GM12874 (cell line): Measurements from ENCODE around the gene AP1B1.
A peak's percentile ranks its signal among the peaks of the same experiment; 100 is the strongest.

Experiments used
- TF ChIP-seq, protein P1 (sequence below): IDR thresholded peaks from 2 replicates; pipeline ENCODE4 v1.5.1; 2011; ENCODE audit warnings: low read depth, mild to moderate bottlenecking, control low read depth, low read length, moderate library complexity; ENCODE audit not compliant: insufficient read depth

AP1B1 gene

DNA sequence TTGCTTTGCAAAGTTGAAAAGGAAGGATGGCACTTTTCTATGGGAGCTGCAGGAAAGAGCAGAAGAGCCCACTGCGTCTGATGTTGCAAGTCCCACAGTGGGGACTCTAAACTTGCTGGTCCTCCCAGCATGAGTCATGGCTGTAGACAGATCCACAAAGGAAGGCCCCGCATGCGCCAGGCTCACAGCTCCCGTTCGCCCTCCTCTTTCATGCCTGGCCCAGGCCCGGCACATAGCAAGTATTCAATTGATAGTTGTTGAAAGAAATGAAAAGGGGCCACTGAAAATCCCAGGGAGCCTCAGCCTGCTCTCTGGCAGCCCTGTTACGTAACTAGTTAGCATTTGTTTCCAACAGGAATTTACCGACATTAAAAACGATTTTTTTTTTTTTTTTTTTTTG lies 18.9 kb downstream of the AP1B1 start:
- TF ChIP-seq, protein P1, sequence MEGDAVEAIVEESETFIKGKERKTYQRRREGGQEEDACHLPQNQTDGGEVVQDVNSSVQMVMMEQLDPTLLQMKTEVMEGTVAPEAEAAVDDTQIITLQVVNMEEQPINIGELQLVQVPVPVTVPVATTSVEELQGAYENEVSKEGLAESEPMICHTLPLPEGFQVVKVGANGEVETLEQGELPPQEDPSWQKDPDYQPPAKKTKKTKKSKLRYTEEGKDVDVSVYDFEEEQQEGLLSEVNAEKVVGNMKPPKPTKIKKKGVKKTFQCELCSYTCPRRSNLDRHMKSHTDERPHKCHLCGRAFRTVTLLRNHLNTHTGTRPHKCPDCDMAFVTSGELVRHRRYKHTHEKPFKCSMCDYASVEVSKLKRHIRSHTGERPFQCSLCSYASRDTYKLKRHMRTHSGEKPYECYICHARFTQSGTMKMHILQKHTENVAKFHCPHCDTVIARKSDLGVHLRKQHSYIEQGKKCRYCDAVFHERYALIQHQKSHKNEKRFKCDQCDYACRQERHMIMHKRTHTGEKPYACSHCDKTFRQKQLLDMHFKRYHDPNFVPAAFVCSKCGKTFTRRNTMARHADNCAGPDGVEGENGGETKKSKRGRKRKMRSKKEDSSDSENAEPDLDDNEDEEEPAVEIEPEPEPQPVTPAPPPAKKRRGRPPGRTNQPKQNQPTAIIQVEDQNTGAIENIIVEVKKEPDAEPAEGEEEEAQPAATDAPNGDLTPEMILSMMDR = no peak

DNA sequence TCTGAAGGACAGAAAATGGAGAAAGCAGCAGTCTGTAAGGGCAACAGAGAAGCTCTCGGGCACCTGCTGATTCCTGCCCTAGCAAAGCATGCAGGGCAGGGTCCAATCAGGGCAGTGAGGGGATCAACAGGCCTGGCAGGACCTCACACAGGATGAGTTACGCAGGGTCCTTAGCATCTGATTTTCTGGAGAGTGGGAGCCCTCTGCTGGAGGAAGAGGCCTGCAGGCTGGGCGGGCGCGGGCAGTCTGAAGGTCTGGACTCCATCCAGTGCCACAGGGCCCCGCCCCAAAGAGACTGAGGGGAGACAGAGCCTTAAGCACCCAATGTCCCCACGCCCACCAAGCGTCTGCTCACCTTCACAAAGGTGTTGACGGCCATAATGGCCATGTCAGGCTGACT lies 28.9 kb downstream of the AP1B1 start:
- TF ChIP-seq, protein P1 = 0 out of 2 replicates have a peak, but pooled peaks have one; percentile 11

DNA sequence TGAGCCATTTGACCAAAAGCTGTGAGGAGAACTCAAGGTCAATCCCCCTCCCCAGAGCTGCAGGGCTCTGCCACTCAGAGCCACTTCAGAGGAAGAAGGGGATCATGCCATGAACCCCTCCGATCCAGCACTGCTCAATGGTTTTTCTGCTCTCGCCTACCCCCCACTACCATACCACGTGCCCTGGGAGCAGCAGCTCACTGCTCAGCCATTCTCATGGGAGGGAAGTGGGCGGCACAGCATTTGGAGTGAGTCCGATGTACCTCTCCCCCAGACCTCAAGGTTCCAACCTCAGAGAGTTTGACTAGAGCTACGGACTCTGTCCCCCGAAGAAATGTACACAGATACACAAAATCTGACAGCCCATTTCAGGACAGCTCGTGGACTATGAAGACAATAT lies 34.5 kb downstream of the AP1B1 start:
- TF ChIP-seq, protein P1 = no peak

DNA sequence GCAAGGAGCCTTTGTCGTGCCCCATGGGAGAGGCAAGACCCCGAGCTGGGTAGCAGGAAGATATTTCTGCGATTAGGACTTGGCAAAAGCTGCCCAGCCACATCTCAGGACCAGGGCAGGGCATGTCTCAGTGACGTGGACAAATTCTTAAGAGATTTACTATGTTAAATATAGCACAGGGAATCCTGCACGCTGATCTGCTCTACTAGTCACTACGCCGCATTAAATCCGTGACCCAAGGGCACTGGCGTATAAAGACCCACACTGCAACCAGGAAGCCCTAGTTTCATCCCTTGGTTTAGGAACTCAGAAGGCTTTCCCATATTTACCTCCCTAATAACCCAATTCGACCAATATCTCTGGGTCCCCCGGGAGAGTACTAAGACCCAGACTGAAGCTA lies 35.1 kb downstream of the AP1B1 start:
- TF ChIP-seq, protein P1 = no peak

DNA sequence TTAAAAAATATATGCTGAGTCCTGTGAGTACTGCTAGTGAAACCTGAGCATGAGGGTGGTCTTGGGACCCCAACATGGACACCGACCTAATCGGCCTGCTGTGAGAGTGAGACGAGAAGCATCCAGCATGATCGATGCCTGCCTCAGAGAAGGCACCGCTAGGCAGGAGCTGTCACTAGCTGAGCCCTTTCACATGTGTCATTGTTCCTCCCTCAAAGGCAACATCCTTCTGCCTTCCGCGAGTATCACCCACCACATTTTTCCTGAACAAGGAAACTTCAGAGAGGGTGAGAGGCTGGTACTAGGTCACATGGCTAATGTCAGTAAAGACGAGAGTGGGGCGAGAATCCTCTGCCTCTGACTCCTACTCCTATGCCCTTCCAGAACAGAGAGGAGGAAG lies 35.6 kb downstream of the AP1B1 start:
- TF ChIP-seq, protein P1 = no peak

DNA sequence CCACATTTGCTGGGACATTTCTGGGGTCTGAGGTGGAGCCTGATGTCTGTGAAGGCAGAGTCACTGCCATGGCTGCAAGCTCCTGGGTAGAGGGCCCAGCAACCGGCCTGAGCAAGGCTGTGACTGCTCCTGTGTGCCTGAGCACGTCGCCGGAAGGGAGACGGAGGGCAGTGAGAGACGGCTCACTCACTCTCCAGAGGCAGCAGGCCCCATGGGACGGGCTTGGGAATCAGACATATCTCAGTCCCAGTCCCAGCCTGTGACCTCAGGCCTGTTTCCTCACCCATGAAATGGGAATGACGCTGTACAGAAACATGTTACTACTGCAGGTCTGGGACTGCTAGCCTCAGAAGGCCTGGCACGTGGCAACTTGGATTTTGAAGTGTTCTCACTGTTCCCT lies 36.5 kb downstream of the AP1B1 start:
- TF ChIP-seq, protein P1 = no peak

DNA sequence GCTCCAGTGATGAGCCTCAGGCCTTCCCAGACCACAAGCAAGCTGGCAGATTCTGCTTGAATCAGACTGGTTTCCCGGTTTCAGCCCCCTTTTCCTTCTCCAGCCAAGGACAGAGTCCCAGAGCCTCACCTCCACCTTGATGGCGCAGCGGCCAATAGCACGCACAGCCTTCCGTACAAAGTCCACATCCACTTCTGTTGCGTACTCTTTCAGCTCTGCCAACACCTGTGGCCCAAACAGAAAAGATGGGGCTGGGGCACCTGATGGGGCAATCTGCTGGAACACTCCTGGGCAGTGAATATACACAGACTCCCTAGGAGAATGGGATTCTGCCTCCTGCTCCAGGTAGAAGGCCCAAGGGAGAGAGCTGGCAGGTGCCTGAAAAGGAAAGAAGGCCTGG lies 37.3 kb downstream of the AP1B1 start:
- TF ChIP-seq, protein P1 = no peak

DNA sequence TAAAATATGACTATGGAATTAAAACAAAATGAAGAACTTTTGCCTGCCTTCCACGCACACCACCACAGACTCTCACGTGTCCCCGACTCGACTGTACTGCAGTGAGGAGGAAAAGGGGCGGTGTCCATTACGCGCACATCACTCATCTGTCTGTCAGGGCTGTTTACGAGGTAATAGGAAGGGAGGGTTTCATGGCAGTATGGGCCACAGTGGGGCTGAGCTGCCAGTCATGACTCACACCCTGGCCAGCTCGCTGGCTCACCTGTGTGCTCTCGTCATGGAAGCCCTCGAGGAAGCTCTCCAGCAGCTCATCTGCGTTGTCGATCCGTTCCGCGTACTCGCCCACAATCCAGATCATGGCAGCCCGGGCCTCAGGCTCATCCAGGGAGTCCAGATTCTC lies 39.4 kb downstream of the AP1B1 start:
- TF ChIP-seq, protein P1 = no peak
